ENCODE measurements around the gene HOXB2.

Gene HOXB2

DNA sequence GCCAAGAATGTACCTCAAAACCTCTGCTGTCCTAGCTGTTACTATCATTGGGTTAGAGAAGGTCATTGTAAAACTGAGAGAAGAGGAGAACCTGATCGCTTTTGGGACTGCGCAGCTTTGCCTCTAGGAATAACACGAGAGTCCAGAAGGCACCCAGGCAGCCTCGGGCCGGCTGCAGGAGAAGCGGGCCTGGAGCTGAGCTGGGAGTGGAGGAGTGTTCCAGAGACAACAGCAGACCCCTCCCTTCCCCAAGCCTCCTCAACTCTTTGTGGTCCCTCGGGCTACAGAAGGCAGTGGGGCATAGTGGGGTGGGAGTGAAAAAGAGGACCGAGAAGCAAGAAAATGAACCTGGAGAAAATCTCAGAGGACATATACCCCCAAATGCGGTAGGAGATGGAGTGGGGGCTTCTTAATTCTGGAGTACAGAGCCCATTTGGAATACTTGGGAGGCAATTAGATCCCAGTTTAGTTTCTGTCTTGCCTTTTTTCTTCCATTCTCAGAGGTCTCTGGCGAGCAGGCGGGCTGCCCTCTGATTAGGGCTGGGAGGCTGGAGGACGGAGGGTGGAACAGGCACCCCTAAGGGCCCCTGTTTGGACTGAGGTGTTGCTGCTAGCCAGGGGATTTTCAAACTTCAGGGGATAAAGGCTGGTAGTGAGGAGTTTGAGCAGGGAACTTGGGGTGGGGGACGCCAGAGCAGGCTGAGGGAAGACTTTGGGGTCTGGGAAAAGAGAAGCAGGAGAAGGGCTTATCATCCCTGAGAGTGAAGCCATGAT lies 13.3 kb upstream of the HOXB2 start:
- no peaks in the 10 kb centered on the region for H3K9me3 ChIP-seq (replicated peaks in 1 of 2; ENCODE audit: control insufficient read depth in 2 of 2, insufficient read depth in 1 of 2, low read depth in 1 of 2, low read length in 2 of 2)
- H3K14ac ChIP-seq (ENCODE audit: low read length) = no peak overlapping the region
- H3K27me3 ChIP-seq (ENCODE audit: control insufficient read depth in 3 of 3, insufficient read depth in 3 of 3, low read depth in 1 of 3, low read length in 3 of 3) = peaks cover 65 to 98% (median 97%) of the 10 kb centered on the region in 3 experiments
- no peak overlapping the region for H3K27ac ChIP-seq (replicated peaks; ENCODE audit: low read length)
- H2AFZ ChIP-seq (ENCODE audit: low read length) = no peak overlapping the region
- H2AK5ac ChIP-seq (ENCODE audit: low read depth, low read length) = no peak overlapping the region
- no peak overlapping the region for H4K8ac ChIP-seq (ENCODE audit: low read depth, low read length)
- WGBS, 2 donors (ENCODE audit: extremely low coverage in 2 of 2, insufficient read length in 2 of 2, insufficient replicate concordance in 1 of 2) = no CpG with 5 or more reads among the region's 13 CpGs
- H2BK120ac ChIP-seq (ENCODE audit: low read depth, low read length) = no peak overlapping the region
- H3K36me3 ChIP-seq (replicated peaks in 1 of 2; ENCODE audit: control insufficient read depth in 2 of 2, insufficient read depth in 2 of 2, low read length in 2 of 2) = no peaks in the 10 kb centered on the region
- H4K91ac ChIP-seq (ENCODE audit: low read depth, low read length, poor library complexity) = no peak overlapping the region
- no peak overlapping the region for H3K4me2 ChIP-seq (ENCODE audit: insufficient read depth, low read length, poor library complexity, severe bottlenecking)
- no peak overlapping the region for H2BK5ac ChIP-seq (ENCODE audit: low read length)
- H2BK12ac ChIP-seq (ENCODE audit: low read length) = no peak overlapping the region
- H3K79me1 ChIP-seq (ENCODE audit: low read depth, low read length) = peaks cover 2% of the 10 kb centered on the region
- H2BK15ac ChIP-seq (ENCODE audit: low read length) = no peak overlapping the region
- H3K18ac ChIP-seq (ENCODE audit: low read length) = no peak overlapping the region
- no peak overlapping the region for H3K23ac ChIP-seq (ENCODE audit: low read depth, low read length, poor library complexity)
- H3K4me3 ChIP-seq (ENCODE audit: low read length in 2 of 2) = no peak overlapping the region
- no peaks in the 10 kb centered on the region for H3K4me1 ChIP-seq (ENCODE audit: control insufficient read depth in 2 of 2, insufficient read depth in 1 of 2, low read depth in 1 of 2, low read length in 2 of 2)
- no peak overlapping the region for H3K9ac ChIP-seq (ENCODE audit: low read depth, low read length, poor library complexity)
- DNase-seq (ENCODE audit: low spot score) = no peak
- no peak overlapping the region for H3K4ac ChIP-seq (ENCODE audit: low read length)

DNA sequence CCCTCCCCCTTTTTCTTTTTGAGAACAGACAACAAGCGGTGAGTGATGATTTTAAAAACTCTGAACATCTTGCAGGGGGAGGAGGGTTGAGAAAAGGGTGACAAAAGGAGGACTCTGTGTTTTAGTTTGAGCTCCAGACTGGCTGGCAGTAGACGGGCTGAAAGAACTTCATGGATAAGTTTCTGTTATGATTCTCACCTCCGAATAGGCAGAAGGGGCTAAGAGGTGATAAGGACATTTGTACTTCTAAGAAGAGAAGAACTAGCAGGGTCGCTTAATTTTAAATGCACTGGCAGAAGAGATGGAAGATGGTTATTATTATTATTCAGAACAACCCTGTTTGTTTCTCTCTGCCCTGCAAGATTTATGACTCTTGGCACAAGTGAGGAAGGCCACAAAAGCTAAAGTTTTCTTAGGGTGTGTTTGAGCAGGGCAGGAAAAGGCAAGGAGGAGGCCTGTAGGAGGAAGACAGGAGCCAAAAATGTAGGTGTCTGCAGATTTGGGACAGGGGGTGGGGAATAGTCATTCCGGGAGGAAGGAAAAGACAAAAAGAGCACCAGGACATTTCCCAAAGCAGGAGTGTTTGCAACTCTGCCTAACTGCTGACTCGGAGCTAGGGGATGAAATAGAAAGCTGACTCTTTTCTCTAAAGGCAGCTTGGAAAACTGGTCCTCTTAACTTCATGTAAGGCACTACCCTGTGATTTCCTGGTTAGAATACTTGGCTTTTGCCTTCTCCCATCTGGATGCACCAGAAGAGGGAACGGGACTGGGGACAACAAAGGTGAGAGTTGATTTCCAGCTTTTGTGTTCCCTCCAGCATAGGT lies 11.9 kb upstream of the HOXB2 start:
- H3K9me3 ChIP-seq (replicated peaks in 1 of 2; ENCODE audit: control insufficient read depth in 2 of 2, insufficient read depth in 1 of 2, low read depth in 1 of 2, low read length in 2 of 2) = peaks cover 0 to 2% of the 10 kb centered on the region in 2 donors
- no peaks in the 10 kb centered on the region for H3K4me1 ChIP-seq (ENCODE audit: control insufficient read depth in 2 of 2, insufficient read depth in 1 of 2, low read depth in 1 of 2, low read length in 2 of 2)
- H3K27ac ChIP-seq (replicated peaks; ENCODE audit: low read length) = no peak overlapping the region
- no peak overlapping the region for H2BK5ac ChIP-seq (ENCODE audit: low read length)
- H3K18ac ChIP-seq (ENCODE audit: low read length) = no peak overlapping the region
- H4K8ac ChIP-seq (ENCODE audit: low read depth, low read length) = no peak overlapping the region
- no peak overlapping the region for H2BK12ac ChIP-seq (ENCODE audit: low read length)
- no CpG with 5 or more reads among the region's 7 CpGs for WGBS, 2 donors (ENCODE audit: extremely low coverage in 2 of 2, insufficient read length in 2 of 2, insufficient replicate concordance in 1 of 2)
- peaks cover 67 to 97% (median 97%) of the 10 kb centered on the region in 3 experiments for H3K27me3 ChIP-seq (ENCODE audit: control insufficient read depth in 3 of 3, insufficient read depth in 3 of 3, low read depth in 1 of 3, low read length in 3 of 3)
- H3K14ac ChIP-seq (ENCODE audit: low read length) = no peak overlapping the region
- no peak overlapping the region for H2BK120ac ChIP-seq (ENCODE audit: low read depth, low read length)
- H2AFZ ChIP-seq (ENCODE audit: low read length) = no peak overlapping the region
- DNase-seq (ENCODE audit: low spot score) = no peak
- H2AK5ac ChIP-seq (ENCODE audit: low read depth, low read length) = no peak overlapping the region
- H3K9ac ChIP-seq (ENCODE audit: low read depth, low read length, poor library complexity) = no peak overlapping the region
- no peak overlapping the region for H2BK15ac ChIP-seq (ENCODE audit: low read length)
- H4K91ac ChIP-seq (ENCODE audit: low read depth, low read length, poor library complexity) = no peak overlapping the region
- H3K4me3 ChIP-seq (ENCODE audit: low read length in 2 of 2) = no peak overlapping the region
- no peak overlapping the region for H3K4ac ChIP-seq (ENCODE audit: low read length)
- H3K79me1 ChIP-seq (ENCODE audit: low read depth, low read length) = peaks cover 2% of the 10 kb centered on the region
- no peak overlapping the region for H3K23ac ChIP-seq (ENCODE audit: low read depth, low read length, poor library complexity)
- no peaks in the 10 kb centered on the region for H3K36me3 ChIP-seq (replicated peaks in 1 of 2; ENCODE audit: control insufficient read depth in 2 of 2, insufficient read depth in 2 of 2, low read length in 2 of 2)
- no peak overlapping the region for H3K4me2 ChIP-seq (ENCODE audit: insufficient read depth, low read length, poor library complexity, severe bottlenecking)

DNA sequence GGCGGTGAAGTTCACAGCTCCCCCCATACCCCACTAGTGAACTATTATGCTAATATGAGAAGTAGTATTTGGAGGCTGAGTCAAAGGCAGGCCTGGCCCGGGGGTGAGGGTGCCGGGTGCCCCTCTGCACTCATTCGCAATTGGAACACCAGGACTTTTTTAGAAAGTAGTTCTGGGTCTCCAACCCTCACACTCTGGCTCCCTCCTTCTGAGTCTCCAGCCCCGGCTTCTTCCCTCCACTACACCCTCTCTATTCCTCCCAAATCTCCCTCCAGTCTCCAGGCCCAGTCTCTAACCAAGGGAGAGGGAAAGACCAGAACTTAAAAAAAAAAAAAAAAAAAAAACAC lies 11.3 kb upstream of the HOXB2 start:
- peaks cover 2% of the 10 kb centered on the region for H3K79me1 ChIP-seq (ENCODE audit: low read depth, low read length)
- no peak overlapping the region for H3K4me3 ChIP-seq (ENCODE audit: low read length in 2 of 2)
- WGBS, 2 donors (ENCODE audit: extremely low coverage in 2 of 2, insufficient read length in 2 of 2, insufficient replicate concordance in 1 of 2) = no CpG with 5 or more reads among the region's 5 CpGs
- H3K4me1 ChIP-seq (ENCODE audit: control insufficient read depth in 2 of 2, insufficient read depth in 1 of 2, low read depth in 1 of 2, low read length in 2 of 2) = no peaks in the 10 kb centered on the region
- H2AFZ ChIP-seq (ENCODE audit: low read length) = no peak overlapping the region
- H2BK12ac ChIP-seq (ENCODE audit: low read length) = no peak overlapping the region
- no peak overlapping the region for H2BK5ac ChIP-seq (ENCODE audit: low read length)
- no peak overlapping the region for H4K8ac ChIP-seq (ENCODE audit: low read depth, low read length)
- H3K23ac ChIP-seq (ENCODE audit: low read depth, low read length, poor library complexity) = no peak overlapping the region
- no peak overlapping the region for H3K14ac ChIP-seq (ENCODE audit: low read length)
- DNase-seq (ENCODE audit: low spot score) = no peak
- no peak overlapping the region for H2BK15ac ChIP-seq (ENCODE audit: low read length)
- H4K91ac ChIP-seq (ENCODE audit: low read depth, low read length, poor library complexity) = no peak overlapping the region
- H3K4ac ChIP-seq (ENCODE audit: low read length) = no peak overlapping the region
- no peak overlapping the region for H2AK5ac ChIP-seq (ENCODE audit: low read depth, low read length)
- no peak overlapping the region for H3K9ac ChIP-seq (ENCODE audit: low read depth, low read length, poor library complexity)
- peaks cover 0 to 2% of the 10 kb centered on the region in 2 donors for H3K9me3 ChIP-seq (replicated peaks in 1 of 2; ENCODE audit: control insufficient read depth in 2 of 2, insufficient read depth in 1 of 2, low read depth in 1 of 2, low read length in 2 of 2)
- H3K36me3 ChIP-seq (replicated peaks in 1 of 2; ENCODE audit: control insufficient read depth in 2 of 2, insufficient read depth in 2 of 2, low read length in 2 of 2) = no peaks in the 10 kb centered on the region
- no peak overlapping the region for H3K4me2 ChIP-seq (ENCODE audit: insufficient read depth, low read length, poor library complexity, severe bottlenecking)
- H3K18ac ChIP-seq (ENCODE audit: low read length) = no peak overlapping the region
- H3K27me3 ChIP-seq (ENCODE audit: control insufficient read depth in 3 of 3, insufficient read depth in 3 of 3, low read depth in 1 of 3, low read length in 3 of 3) = peaks cover 65 to 97% (median 96%) of the 10 kb centered on the region in 3 experiments
- H3K27ac ChIP-seq (replicated peaks; ENCODE audit: low read length) = no peak overlapping the region
- H2BK120ac ChIP-seq (ENCODE audit: low read depth, low read length) = no peak overlapping the region

All from neuronal stem cell (in vitro differentiated cells).